HEK293T (cell line): ENCODE results near the gene KIAA1328.
A peak's percentile ranks its signal among the peaks of the same experiment; 100 is the strongest.

Experiments
- CTCF ChIA-PET: fragments of 350-600 bp; formaldehyde crosslinking; extraction: SDS; loops from one replicate; lab custom pipeline; 2021; ENCODE audit warnings: antibody characterized with exemption, inconsistent platforms; lab: Yijun Ruan, JAX
- POLR2A ChIA-PET: fragments of 350-600 bp; formaldehyde crosslinking; extraction: SDS; loops from one replicate; lab custom pipeline; 2020; ENCODE audit warnings: antibody characterized with exemption, inconsistent platforms; lab: Yijun Ruan, JAX
- DNase-seq: peaks from one replicate; pipeline ENCODE4 v3.0.0; 2012; ENCODE audit warnings: mixed read lengths; ENCODE audit errors: extremely low spot score
- ARNT ChIP-seq: fragments of 450-650 bp; IDR thresholded peaks from 2 replicates; pipeline ENCODE4 v1.6.1; 2017; ENCODE audit warnings: mild to moderate bottlenecking
- BHLHE40 ChIP-seq: fragments of 450-650 bp; IDR thresholded peaks from 2 replicates; pipeline ENCODE4 v1.6.1; 2016; ENCODE audit warnings: mild to moderate bottlenecking, moderate library complexity, borderline replicate concordance
- CTBP1 ChIP-seq: fragments of 450-650 bp; IDR thresholded peaks from 2 replicates; pipeline ENCODE4 v1.6.1; 2016; ENCODE audit warnings: borderline replicate concordance
- ELF4 ChIP-seq: fragments of 450-650 bp; IDR thresholded peaks from 2 replicates; pipeline ENCODE4 v1.6.1; 2017; ENCODE audit warnings: antibody characterized with exemption
- FOXA1 ChIP-seq: fragments of 450-650 bp; IDR thresholded peaks from 2 replicates; pipeline ENCODE4 v1.6.1; 2016; ENCODE audit warnings: mild to moderate bottlenecking
- FOXK2 ChIP-seq: fragments of 450-650 bp; IDR thresholded peaks from 2 replicates; pipeline ENCODE4 v1.6.1; 2016; ENCODE audit warnings: mild to moderate bottlenecking
- FOXM1 ChIP-seq: fragments of 450-650 bp; IDR thresholded peaks from 2 replicates; pipeline ENCODE4 v1.6.1; 2017; ENCODE audit warnings: mild to moderate bottlenecking, borderline replicate concordance
- HDGF ChIP-seq: fragments of 450-650 bp; IDR thresholded peaks from 2 replicates; pipeline ENCODE4 v1.6.1; 2017; ENCODE audit warnings: antibody characterized with exemption, borderline replicate concordance
- L3MBTL2 ChIP-seq: fragments of 450-650 bp; conservative IDR thresholded peaks from 2 replicates; pipeline ENCODE4 v1.6.1; 2016; ENCODE audit warnings: mild to moderate bottlenecking
- LEF1 ChIP-seq: fragments of 450-650 bp; IDR thresholded peaks from 2 replicates; pipeline ENCODE4 v1.6.1; 2017; ENCODE audit warnings: mild to moderate bottlenecking, borderline replicate concordance
- NFRKB ChIP-seq: fragments of 450-650 bp; IDR thresholded peaks from 2 replicates; pipeline ENCODE4 v1.6.1; 2016; ENCODE audit warnings: mild to moderate bottlenecking, moderate library complexity
- PKNOX1 ChIP-seq: fragments of 450-650 bp; IDR thresholded peaks from 2 replicates; pipeline ENCODE4 v1.6.1; 2016
- SP1 ChIP-seq: fragments of 450-650 bp; IDR thresholded peaks from 2 replicates; pipeline ENCODE4 v1.6.1; 2017
- SUZ12 ChIP-seq: fragments of 450-650 bp; IDR thresholded peaks from 2 replicates; pipeline ENCODE4 v1.6.1; 2016; ENCODE audit warnings: mild to moderate bottlenecking
- TARDBP ChIP-seq: fragments of 450-650 bp; IDR thresholded peaks from 2 replicates; pipeline ENCODE4 v1.6.1; 2016
- ZNF384 ChIP-seq: fragments of 450-650 bp; IDR thresholded peaks from 2 replicates; pipeline ENCODE4 v1.6.1; 2016

KIAA1328 gene

DNA sequence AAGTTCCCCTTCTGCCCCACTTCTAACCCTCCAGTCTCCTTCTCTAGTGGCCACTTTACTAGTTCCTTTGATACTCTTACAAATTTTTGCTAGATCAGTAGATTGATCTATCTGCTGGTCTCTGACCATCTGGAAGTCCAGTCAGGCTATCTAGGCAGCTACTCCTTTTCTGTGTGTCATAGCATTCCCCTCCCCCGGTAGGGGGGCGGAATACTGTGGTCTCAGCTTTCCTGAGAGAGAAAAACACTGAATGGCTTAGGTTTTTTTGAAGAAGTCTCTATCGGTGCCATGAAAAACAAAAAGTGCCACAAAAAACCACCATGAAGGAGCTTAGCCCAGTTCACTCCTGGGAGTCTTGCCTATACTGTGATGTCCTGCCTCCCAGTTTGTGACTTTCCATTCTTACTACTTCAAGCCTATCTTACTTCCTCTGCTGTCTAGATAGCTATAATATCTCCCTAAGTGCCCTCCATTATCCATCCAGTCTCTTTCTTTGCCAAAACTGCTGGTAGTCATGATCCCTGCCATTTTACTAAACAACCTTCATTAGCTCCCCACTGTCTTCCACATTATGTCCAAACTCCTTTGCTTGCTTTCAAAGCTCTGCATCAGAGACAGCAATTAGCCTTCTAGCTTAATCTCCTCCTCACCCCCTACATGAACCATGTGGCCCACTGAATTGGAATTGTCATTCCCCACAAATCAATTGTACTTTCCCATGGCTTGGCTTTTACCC is 30.0 kb upstream of the KIAA1328 start:
- DNase-seq, result no peak
- TF ChIP-seq L3MBTL2 (no peak), FOXA1 (no peak), BHLHE40 (no peak), ZNF384 (no peak), FOXK2 (no peak), ELF4 (no peak), ARNT (no peak), SP1 (no peak), LEF1 (no peak), PKNOX1 (no peak), CTBP1 (no peak), FOXM1 (no peak)
- POLR2A ChIA-PET, result interaction anchor here (0.9 to 1.0 kb wide), 2 partner anchors 30 to 670 kb away, joined by 3 read pairs; partner anchors contain the start of genes KIAA1328, SLC39A6 and TPGS2
- CTCF ChIA-PET, result no interaction called here

DNA sequence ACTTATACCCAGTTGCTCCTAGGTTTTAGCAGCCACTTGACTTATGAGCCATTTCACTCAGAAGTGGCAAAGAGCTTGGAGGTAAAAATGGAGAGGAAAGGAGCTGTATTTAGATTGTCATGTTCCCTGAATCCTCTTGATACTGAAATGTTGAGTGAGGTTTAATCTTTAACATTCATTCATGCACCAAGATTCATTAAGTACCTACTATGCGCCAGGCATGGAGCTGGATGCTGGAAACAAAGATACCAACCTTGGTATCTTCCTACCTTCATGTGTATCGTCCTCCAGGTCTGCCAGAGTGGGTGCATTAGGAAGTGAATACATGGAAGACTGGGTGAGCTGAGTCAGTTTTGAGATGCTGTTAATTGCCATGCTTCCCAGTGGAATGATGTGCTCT is 23.8 kb upstream of the KIAA1328 start:
- ChIA-PET POLR2A (no interaction called here), CTCF (interaction anchor here (0.9 kb wide), 1 partner anchor 24 kb away, joined by 3 read pairs; the partner anchor contains the start of genes KIAA1328 and TPGS2)
- DNase-seq, result no peak
- TF ChIP-seq ZNF384 (no peak), LEF1 (no peak), SP1 (no peak), NFRKB (no peak), SUZ12 (no peak), PKNOX1 (no peak), FOXK2 (no peak), ELF4 (no peak), ARNT (no peak), BHLHE40 (no peak), CTBP1 (no peak), FOXA1 (no peak), L3MBTL2 (no peak), TARDBP (no peak), HDGF (no peak), FOXM1 (no peak)

DNA sequence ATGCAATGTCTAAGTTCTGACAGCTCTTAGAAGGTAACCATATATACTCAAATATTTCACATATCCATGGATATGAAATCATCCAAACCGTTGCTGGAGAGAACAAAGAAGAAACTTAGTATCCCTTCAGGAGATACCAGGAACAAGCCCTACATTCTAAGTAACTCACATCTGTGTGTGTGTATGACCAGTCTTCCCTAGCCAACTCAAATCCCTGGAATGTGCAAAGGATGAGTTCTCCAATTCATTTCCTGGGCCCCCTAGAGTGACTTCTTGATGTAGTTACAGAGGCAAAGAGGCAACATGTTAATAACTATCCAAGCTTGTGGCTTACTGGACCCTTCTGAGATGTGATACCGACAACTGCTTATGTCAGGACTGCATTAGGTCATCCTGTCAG is 20.2 kb upstream of the KIAA1328 start:
- no peak for DNase-seq
- no peak for TF ChIP-seq FOXA1
- TF ChIP-seq ARNT, result no peak
- TF ChIP-seq ZNF384, result no peak
- TF ChIP-seq FOXM1, result no peak
- no peak for TF ChIP-seq PKNOX1
- CTCF ChIA-PET, result interaction anchor here (0.6 to 4.0 kb wide), 5 partner anchors 8 to 714 kb away, joined by 3 to 15 read pairs (median 6); partner anchors contain the start of genes KIAA1328 and TPGS2
- POLR2A ChIA-PET, result no interaction called here

DNA sequence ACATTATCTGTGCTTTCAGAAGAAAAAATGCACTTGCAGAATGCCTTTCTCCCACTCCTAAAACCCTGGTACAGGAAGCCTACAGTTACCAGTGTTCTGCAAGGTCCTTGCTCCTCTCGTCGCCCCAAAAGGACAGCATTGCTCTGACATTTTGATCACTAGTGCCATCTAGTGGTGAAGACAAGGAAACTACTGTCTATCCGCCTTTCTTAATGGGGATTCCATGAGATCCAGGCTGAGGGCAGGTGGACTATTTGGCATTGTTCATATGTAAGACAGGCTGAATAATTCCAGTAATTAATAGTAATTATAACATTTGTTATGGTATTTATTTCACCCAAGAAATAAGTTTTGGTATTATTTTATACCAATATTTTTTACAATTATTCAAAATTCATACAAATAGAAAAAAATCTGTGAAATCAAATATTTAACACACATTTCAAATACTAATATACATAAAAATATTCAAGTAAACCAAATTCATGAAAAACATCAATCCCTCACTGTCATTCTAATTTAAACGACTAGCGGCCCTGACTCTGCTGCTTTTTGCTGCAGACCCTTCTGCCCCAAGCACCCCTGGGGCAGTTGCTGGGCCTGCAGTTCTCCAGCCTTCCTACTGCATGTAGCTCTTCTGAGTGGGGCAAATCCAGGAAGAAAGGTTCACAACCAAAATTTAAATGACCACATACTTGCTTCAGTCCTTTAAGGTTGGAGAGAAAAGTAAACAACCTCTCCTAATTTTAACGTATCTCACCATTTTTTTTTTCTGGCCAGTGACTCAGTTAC is 19.1 kb upstream of the KIAA1328 start:
- DNase-seq, result peak; percentile 92
- ChIA-PET POLR2A (interaction anchor here (1.5 kb wide), 1 partner anchor 19 kb away, joined by 7 read pairs; the partner anchor contains the start of genes KIAA1328 and TPGS2), CTCF (interaction anchor here (0.6 to 4.0 kb wide), 7 partner anchors 8 to 1668 kb away, joined by 3 to 15 read pairs (median 6); partner anchors contain the start of genes KIAA1328 and TPGS2)
- TF ChIP-seq SP1 (no peak), PKNOX1 (0 out of 2 replicates have a peak, but pooled peaks have one; percentile 9), TARDBP (no peak), ARNT (no peak), FOXM1 (no peak), NFRKB (no peak)

DNA sequence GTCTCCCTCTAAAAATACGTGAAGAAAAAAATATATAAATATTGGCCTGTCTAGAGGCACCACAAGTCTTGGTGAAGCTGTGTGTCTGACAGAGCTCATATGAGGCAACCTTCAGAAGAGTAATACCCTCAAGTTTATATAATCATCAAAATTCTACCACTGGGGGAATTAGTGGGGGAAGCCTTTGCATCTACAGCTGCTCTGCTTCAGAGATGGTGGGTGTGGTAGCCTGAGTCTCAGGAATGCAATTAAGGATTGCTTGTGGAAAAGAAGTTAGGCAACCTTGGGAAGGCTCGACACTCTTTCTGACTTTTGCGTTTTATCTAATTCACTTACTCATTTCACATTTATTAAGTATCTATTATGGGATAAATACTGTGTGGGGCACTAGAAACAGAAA is 17.5 kb upstream of the KIAA1328 start:
- ChIA-PET POLR2A (interaction anchor here (1.5 kb wide), 1 partner anchor 17 kb away, joined by 7 read pairs; the partner anchor contains the start of genes KIAA1328 and TPGS2), CTCF (interaction anchor here (1.9 to 4.0 kb wide), 3 partner anchors 9 to 123 kb away, joined by 6 to 15 read pairs (median 9); partner anchors contain the start of genes KIAA1328 and TPGS2)
- DNase-seq, result no peak
- no peak for TF ChIP-seq PKNOX1
- no peak for TF ChIP-seq BHLHE40
- TF ChIP-seq ZNF384, result no peak
- TF ChIP-seq LEF1, result no peak
- no peak for TF ChIP-seq FOXK2
- no peak for TF ChIP-seq ELF4
- no peak for TF ChIP-seq ARNT
- no peak for TF ChIP-seq NFRKB
- TF ChIP-seq FOXA1, result no peak
- TF ChIP-seq TARDBP, result no peak
